GM19351 (cell line): ENCODE data around the gene AXDND1.
A peak's percentile ranks its signal among the peaks of the same experiment; 100 is the strongest.
"Not testable (repeated sequence)": the region's sequence is repeated elsewhere in the genome, so short reads cannot be mapped to it uniquely, and the experiment has no call there.

Experiments used
- ATAC-seq: cut with Tn5 transposase; IDR thresholded peaks from one replicate; pipeline ENCODE4 v1.9.1; 2021; ENCODE audit warnings: mild to moderate bottlenecking, moderate library complexity; ENCODE audit not compliant: unreplicated experiment

AXDND1 gene

DNA sequence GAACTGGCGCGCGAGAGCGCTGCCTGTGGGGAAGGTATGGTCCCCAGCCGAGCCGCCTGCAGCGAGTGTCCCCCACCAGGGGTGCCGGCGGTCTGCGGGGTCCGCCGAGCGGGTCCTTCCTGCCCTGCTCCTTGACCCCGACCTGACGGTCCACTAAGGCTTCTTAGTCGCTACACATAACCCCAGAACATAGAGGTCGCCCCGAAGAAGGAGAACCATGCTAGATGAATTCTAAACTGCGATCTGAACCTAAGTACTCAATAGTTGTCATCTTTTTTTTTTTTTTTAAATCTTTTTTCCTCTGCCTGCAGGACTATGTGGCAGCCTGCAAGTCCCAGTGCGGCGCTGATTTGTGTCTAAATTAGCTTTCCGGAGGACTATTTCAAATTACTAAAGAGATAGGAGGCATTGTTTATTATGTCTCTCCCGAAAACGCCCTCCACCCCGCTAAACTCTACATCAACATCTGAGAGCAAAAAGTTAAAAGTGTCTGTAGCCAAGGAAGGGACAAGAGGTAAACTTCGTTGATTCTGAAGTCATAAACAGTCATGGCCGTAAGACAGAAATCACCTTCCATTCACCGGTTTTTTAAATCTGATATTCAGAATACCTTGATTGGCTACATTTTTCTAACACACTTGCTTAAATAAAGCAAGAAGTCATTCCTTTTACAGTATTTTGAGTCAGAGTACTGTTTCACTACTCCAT is 476 bp downstream of the AXDND1 start:
- peak; percentile 31 for ATAC-seq

DNA sequence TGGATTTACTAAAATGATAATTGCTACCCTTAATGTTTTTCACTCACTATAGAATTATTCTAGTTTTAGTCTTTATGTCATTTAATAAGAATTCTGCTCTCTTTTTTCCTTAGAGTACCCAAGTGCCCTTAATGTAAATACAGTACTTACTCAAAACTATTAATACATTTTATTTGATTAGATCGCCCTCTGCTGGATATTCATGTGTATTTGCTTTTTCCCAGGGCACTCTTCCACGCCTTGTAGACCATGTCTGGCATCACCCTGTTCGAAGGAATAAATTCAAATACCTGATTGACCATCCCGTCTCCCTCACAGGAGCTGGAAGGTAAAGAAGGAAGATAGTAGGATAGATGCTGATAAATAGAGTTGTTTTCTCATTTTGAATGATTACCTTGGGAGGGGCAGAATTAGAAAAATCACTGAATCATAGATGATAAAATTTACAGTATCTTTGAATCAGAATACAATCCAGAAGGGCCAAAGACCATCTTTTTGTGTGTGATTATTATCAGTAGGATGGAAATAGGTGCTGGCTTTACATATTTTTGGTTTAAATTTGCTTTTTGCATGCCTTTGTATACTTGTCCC is 4.1 kb downstream of the AXDND1 start:
- peak; percentile 38 for ATAC-seq

DNA sequence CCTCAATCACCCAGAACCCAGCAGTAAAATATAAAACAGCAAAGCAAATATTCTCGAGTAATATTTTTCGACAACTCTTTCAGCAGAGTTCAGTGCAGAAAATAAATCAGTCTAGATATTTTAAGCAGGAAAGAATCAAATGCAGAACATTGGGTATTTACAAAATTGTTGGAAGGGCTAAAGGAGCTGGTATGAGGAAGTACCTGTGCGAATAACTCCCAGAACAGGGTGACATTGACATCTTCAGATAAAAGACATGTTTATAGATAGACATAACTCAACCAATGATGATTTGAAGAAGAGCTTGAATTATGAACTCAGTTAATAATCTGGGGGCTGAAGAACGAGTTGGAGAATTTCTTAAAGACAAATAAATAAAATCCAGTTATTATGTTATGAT is 6.4 kb downstream of the AXDND1 start:
- no peak for ATAC-seq

DNA sequence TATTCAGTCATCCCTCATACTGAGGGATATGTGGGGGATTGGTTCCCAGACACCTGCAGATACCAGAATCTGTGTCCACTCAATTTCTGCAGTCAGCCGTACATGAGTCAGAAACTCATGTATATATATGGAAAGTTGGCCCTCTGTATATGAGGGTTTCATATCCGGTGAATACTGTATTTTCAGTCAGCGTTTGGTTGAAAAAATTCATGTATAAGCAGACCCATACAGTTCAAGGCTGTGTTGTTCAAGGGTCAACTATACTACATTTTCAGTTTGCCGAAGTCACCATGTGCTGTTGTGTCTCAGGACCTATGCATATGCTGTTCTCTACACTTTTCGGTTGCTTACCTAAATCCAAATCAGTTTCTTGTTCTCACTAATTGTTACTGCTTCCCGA is 10.5 kb downstream of the AXDND1 start:
- no peak for ATAC-seq

DNA sequence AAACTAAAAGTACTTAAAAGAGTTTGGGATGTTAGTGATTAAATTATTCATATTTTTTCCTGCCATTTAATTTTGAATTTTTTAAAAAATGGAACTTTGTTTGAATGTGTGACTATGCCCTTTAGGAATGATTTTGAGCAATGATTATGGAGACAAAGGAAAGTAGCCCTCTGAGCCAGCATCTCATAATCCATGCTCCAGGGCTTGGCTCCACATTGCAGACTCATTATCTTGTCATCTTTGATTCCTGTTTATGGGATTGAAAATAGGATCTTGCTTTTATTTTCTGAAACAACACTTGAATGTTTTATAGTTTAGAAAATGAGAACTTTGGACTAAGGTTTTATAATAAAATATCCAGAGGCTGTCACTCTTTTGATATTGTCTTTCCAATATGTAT is 14.5 kb downstream of the AXDND1 start:
- ATAC-seq, result no peak

DNA sequence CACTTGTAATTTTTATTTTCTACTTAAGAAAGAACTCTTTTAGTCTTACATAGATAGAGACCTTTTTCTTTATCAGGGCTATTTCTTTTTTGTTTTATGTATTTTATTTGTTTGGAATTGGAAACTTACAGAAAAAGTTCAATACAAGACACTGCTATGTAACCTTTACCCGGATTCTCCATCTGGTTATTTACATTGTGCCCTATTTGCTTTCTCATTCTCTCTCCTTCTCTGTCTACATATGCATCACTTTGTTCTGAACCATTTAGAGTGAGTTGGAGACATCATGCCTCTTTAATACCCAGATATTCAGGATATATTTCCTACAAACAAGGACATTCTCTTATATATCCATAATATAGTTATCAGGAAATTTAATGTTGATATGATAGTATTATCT is 18.3 kb downstream of the AXDND1 start:
- ATAC-seq, result no peak

DNA sequence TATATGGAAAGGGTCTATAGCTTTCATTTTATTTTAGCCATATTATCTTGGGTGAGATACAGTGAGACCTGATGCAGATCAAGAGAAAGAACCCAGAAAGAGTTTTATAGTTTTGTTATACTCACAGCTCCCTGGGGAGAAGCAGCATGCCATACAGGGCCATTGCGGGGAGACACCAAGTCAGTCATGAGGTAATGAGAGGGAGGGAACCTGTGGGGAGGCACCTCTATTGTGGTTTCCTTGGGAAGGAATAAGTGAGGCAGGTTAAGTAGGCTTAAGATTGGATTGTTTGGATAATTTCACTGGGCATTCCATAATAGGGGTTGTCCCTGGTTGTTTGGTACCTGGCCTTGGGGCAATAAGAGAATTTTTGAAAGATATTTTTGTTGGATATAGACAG is 19.7 kb downstream of the AXDND1 start:
- no peak for ATAC-seq

DNA sequence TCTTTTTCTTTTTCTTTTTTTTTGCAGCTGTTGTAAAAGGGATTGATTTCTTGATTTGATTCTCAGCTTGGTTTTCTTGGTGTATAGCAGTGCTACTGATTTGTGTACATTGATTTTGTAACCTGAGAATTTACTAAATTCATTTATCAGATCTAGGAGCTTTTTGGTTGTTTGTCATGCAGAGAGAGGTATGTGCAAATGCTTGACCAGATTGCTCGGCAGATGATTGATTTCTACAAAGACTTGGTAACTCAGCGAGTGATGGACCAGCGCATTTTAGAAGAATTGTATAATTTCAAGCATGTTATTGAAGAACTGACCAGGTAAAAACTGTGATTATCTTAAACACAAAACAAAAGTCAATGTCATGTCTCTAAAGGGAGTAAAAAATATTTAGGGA is 27.9 kb downstream of the AXDND1 start:
- ATAC-seq, result no peak

DNA sequence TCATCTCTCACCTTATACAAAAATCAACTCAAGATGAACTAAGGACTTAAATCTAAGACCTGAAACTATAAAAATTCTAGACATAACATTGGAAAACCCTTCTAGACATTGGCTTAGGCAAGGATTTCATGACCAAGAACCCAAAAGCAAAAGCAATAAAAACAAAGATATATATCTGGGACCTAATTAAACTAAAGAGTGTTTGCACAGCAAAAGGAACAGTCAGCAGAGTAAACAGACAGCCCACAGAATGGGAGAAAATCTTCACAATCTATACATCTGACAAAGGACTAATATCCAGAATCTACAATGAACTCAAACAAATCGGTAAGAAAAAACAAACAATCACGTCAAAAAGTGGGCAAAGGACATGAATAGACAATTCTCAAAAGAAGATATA is 33.6 kb downstream of the AXDND1 start:
- not testable (repeated sequence) for ATAC-seq

DNA sequence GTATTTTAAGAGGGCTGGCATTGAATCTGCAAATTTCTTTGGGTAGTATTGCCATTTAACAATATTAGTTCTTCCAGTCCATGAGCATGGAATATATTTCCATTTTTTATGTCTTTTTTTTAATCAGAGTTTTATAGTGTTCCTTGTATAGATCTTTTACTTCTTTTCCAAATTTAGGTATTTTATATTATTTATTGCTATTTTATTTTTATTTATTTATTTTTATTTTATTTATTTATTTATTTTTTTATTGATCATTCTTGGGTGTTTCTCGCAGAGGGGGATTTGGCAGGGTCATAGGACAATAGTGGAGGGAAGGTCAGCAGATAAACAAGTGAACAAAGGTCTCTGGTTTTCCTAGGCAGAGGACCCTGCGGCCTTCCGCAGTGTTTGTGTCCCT is 52.0 kb downstream of the AXDND1 start:
- not testable (repeated sequence) for ATAC-seq

DNA sequence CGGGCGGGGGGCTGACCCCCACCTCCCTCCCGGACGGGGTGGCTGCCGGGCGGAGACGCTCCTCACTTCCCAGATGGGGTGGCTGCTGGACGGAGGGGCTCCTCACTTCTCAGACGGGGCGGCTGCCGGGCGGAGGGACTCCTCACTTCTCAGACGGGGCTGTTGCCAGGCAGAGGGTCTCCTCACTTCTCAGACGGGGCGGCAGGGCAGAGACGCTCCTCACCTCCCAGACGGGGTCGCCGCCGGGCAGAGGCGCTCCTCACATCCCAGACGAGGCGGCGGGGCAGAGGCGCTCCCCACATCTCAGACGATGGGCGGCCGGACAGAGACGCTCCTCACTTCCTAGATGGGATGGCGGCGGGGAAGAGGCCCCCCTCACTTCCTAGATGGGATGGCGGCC is 52.9 kb downstream of the AXDND1 start:
- not testable (repeated sequence) for ATAC-seq

DNA sequence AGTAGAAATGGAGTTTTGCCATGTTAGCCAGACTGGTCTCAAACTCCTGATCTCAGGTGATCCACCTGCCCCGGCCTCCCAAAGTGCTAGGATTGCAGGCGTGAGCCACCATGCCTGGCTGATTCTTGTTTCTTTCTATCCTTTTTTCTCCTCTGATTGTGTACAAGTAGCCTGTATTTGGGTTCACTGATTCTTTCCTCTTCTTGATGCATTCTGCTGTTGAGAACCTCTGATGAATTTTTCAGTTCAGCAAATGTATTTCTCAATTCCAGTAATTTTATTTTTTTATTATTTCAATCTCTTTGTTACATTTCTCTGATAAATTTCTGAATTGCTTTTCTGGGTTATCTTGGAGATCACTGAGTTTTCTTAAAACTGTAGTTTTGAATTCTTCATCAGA is 58.8 kb downstream of the AXDND1 start:
- no peak for ATAC-seq

DNA sequence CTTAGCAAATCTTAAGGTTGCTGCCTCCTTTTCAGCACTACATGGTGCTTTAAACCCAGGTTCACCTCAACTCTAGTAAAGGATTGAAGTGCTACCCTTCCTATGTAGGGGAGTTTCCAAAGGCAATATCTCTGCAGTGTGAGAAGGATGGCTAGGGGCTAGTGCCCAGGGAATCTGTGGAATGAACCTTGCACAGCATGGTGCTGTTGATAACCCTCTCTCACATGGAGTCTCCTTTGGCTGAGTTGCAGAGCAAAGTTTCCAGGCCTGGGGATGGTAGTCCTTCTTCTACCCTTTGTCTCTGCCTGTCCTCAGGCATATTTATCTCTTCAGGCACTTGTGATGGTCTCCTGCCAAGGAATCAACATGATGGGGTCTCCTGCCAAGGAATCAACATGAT is 59.4 kb downstream of the AXDND1 start:
- no peak for ATAC-seq

DNA sequence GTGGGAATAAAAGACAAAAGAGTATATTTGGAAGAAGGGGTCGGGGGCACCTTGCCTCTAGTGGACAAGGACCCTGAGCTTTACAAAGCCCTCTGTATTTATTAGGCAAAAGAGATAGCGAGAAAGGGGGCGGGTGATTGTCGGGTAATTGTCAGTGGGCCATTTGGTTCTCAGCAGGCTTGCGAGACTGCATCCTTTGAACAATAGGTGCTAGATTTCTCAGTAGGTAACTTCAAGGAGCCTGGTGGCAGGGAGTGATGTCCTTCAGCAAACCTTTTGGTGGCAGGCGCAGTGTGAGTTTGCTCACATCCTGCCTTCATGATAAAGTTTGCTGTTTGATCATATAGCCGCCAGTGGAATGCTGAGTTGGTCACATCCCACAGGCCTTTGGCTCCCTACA is 71.4 kb downstream of the AXDND1 start:
- ATAC-seq, result no peak

DNA sequence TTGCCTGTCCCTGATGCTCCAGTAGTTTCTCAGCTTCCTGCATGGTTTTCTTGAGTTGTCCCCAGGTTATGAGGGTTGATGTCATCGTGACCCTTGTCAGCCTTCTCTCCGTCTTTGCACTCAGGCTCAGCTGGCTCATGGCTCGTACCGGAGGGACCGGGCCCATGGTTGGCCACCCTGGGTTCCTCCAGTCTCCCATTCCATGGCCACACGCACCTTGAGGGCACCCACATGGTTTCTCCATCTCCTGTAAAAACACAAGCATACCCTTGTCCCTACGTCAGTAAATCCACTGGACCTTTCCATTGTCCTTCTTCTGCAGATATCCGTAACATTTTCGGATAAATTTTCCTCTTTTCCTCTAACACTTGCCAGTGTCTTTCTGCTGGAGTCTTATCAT is 73.9 kb downstream of the AXDND1 start:
- ATAC-seq, result not testable (repeated sequence)

DNA sequence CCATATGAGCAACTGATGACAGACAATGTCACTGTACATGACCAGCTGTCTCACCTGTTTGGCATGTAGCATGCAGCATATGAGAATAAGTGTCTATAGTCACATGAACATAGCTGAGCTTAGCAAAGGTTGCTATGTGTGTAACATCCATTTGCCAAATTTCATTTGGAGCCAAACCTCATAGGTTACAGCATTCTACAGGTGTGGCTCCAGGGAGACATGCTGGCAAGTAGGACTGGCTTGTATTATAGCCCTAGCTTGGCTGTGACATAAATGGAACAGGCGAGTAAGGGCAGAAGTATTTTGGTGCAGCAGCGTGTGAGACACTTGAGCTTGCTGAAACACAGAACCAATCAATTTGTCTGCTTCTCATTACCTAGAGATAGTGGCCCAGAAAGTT is 74.5 kb downstream of the AXDND1 start:
- ATAC-seq, result not testable (repeated sequence)

DNA sequence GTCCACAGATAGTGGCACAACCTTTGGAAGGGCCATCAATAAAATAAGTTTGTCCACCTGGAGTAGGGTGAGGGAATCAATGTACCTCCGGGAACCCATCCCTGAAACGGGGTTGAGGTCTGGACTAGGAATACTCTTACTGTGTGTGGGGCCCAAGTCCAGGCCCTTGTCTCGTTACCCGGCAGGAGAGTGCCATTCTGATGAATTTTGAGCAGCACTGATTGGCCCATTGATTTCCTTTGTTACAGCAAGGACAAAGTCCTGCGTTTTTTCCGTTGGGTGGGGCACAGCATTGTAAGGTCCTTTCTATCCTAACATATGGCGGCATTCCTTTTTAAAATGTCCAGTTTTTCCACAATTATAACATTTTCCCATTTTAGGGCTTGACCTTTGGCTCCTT is 75.2 kb downstream of the AXDND1 start:
- ATAC-seq, result no peak

DNA sequence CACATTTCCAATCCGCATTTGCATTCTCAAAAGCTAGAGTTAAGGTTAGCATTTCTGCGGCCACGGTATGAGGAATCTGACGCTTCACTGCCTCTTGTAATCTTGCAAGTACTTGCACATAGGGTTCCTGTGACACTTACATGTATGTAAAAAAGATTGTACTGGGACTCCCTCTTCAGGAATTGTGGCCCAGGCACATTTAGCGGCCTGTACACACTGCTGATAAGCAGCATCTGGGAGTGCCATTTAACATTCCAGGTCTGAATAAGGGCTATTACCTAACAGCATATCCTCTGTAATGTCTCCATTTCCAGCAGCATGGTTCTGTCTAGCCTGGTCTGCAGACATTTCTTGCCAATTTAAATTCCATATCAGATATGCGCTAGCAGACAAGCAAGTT is 75.7 kb downstream of the AXDND1 start:
- no peak for ATAC-seq

DNA sequence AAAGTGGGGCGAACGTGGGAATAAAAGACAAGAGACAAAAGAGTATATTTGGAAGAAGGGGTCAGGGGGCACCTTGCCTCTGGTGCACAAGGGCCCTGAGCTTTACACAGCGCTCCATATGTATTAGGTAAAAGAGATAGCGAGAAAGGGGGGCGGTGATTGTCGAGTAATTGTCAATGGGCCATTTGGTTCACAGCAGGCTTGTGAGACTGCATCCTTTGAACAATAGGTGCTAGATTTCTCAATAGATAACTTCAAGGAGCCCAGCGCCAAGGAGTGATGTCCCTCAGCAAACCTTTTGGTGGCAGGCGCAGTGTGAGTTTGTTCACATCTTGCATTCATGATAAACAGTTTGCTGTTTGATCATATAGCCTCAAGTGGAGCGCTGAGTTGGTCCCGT is 77.1 kb downstream of the AXDND1 start:
- ATAC-seq, result not testable (repeated sequence)

DNA sequence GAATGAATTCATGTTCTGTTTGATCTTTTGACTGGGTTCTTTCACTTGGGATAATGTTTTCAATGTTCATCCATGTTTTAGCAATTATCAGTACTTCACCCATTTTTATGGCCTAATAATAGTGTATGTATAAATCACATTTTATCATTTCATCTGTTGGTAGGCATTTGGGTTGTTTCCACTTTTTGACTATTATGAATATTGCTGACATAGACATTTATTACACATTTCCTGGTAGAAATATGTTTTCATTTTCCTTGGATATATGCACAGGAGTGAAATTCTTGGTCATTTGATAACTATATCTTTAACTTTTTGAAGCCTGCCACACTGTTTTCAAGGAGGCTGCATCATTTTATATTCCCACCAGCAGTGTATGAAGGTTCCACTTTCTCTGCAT is 79.8 kb downstream of the AXDND1 start:
- ATAC-seq, result no peak

DNA sequence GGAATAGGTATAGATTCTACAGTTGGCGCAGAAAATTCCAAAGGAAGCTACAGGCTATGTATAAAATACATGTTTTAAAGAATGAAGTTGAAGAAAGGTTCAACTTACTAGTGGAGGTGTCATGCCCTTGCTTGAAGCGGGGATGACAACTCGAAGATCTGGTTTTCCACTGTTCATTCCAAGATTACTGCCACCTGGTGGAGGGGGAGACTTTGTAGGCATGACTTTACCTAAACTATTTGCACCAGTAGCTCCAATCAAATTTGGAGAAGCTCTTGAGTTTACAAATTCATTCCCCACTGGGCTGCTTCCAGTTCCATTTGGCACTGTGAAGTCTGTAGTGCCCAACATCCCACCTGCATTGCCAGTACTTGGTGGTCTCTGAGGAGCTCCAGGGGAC is 81.7 kb downstream of the AXDND1 start:
- ATAC-seq, result no peak

DNA sequence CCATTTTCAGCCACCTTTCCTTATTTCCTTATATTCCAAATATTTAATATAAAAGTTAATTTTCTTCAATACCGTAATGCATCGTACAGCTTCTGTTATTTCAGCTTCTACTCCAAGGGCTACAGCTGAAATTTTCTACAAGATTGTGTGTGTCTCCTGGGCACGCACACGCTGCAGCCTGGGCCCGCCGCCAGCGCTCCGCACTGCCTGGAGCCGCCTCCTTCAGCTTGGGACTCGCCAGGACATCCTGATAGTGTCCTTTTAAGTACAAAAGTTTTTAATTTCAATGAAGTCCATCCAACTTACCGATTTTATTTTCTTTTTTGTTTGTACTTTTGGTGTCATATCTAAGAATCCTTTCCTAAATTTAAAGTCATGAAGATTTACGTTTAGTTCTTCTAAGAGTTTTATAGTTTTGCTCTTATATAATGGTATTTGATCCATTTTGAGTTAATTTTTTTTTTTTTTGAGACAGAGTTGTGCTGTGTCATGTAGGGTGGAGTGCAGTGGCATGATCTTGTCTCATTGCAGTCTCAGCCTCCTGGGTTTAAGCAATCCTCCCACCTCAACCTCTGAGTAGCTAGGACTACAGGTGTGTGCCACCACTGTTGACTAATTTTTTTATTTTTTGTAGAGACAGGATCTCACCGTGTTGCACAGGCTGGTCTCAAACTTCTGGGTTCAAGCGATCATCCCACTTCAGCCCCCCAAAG is 82.8 kb downstream of the AXDND1 start:
- no peak for ATAC-seq
